H1 (cell line): Measurements from ENCODE around the gene PLCB1. TPM values are rescaled to one million over a fixed set of nuclear protein-coding genes. Genes with fewer than 3 reads are reported as not detected.

Experiments
- CBX5 ChIP-seq: fragments of 300-800, 300-1000 bp; sonication (generic); IDR thresholded peaks from 2 replicates; pipeline ENCODE4 v1.7.1; 2016; ENCODE audit warnings: antibody characterized with exemption, low read length, low read depth
- HDAC2 ChIP-seq, 2 experiments: fragments of 300-600 bp in 1 of 2; sonication (generic) in 1 of 2; IDR thresholded peaks; 2 replicates each; pipeline ENCODE4 v1.6.1; 2011 to 2012; ENCODE audit warnings: low read depth in 2 of 2, low read length in 2 of 2, mild to moderate bottlenecking in 2 of 2, moderate library complexity in 2 of 2, borderline replicate concordance in 1 of 2, inconsistent platforms in 1 of 2
- POLR2A ChIP-seq, 2 experiments: IDR thresholded peaks; 1 replicate in 1 of 2; 2 replicates in 1 of 2; pipeline ENCODE4 v1.6.1; 2011; ENCODE audit warnings: low read depth in 2 of 2, low read length in 2 of 2, mild to moderate bottlenecking in 2 of 2; ENCODE audit errors: control extremely low read depth in 1 of 2
- RFX5 ChIP-seq: IDR thresholded peaks from 2 replicates; pipeline ENCODE4 v1.6.1; 2011; ENCODE audit warnings: low read depth, low read length, improper control_type of control experiment, borderline replicate concordance
- polyA plus RNA-seq, 7 experiments: library from polyadenylated mRNA; depleted of rRNA in 3 of 7; stranded (reverse) in 5 of 7; unstranded in 2 of 7; fragments of >200 nt in 5 of 7; fragments of 200-250 nt in 2 of 7; gene quantifications; 1 replicate in 5 of 7; 2 replicates in 1 of 7; 4 replicates in 1 of 7; pipeline versions ENCODE4 v1.2.1 to v1.2.3, GENCODE V29; 2011 to 2013; ENCODE audit warnings: missing spikeins in 2 of 7, mixed read lengths in 2 of 7
- total RNA-seq: library from RNA; stranded (reverse); fragmentation: NEBNext Ultra II Directional; extraction: Animal tissue kit (Norgen Biotek cat#: 25700); gene quantifications from 2 replicates; pipeline ENCODE4 v1.2.1, GENCODE V29; 2021

Gene PLCB1
- total and polyA plus RNA-seq, 2 of the 8 experiments (the other 6 are each of a cell fraction or from before 2014, with no cell fraction given), result 2.6 to 9.1 TPM

DNA sequence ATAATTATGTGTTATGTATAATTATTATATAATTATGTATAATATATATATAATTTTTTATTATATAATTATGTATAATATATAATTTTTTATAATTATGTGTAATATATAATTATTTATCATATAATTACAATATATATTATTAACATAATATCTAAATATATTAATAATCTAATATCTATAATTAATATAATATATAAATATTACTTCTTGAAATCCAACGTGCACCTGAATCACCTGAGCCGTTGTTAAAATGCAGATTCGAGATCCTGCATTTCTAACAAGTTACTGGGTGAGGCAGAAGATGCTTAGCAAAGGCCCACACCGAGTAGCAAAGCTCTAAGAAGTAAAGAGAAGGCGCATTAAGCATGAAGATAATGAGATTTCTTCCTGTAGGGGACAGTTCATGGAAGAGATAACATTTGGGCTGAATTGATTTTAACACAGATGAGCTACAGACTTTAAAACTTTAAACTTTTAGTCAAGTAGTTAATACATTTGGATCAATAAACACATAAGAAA is 530.4 kb downstream of the PLCB1 start (continued):
- TF ChIP-seq HDAC2 (IDR thresholded peaks at IDR 0.05; ENCODE audit: borderline replicate concordance in 1 of 2, low read depth in 2 of 2, low read length in 2 of 2) (no peak), CBX5 (no peak), POLR2A (IDR thresholded peaks at IDR 0.05; ENCODE audit: control extremely low read depth in 1 of 2, low read depth in 2 of 2, low read length in 2 of 2) (no peak), RFX5 (no peak)
- TF ChIP-seq, all 59 proteins: peak for 0
